Left ventricle myocardium inferior (tissue), 1 donor: ENCODE data around the gene FNDC7. TPM values are rescaled to one million over a fixed set of nuclear protein-coding genes. Genes with fewer than 3 reads are reported as not detected.
"Not testable (repeated sequence)": the region's sequence is repeated elsewhere in the genome, so short reads cannot be mapped to it uniquely, and the experiment has no call there.

Source experiments
- DNase-seq: peaks from one replicate; pipeline ENCODE4 v3.0.0-alpha.2; 2020
- H3K27ac ChIP-seq: fragments of 200-600 bp; replicated peaks from 2 replicates; pipeline ENCODE4 v1.8.0; 2021
- H3K27me3 ChIP-seq: fragments of 200-600 bp; 2 replicates; pipeline ENCODE4 v1.8.0; 2021; ENCODE audit warnings: low read depth
- H3K36me3 ChIP-seq: fragments of 200-600 bp; 2 replicates; pipeline ENCODE4 v1.8.0; 2021
- H3K4me1 ChIP-seq: fragments of 200-600 bp; 2 replicates; pipeline ENCODE4 v1.8.0; 2021
- H3K4me3 ChIP-seq: fragments of 200-600 bp; 2 replicates; pipeline ENCODE4 v1.8.0; 2021; ENCODE audit warnings: mild to moderate bottlenecking, moderate library complexity
- H3K9me3 ChIP-seq: fragments of 200-600 bp; replicated peaks from 2 replicates; pipeline ENCODE4 v1.8.0; 2021
- CTCF ChIP-seq: fragments of 200-600 bp; IDR thresholded peaks from 2 replicates; pipeline ENCODE4 v1.8.0; 2021; ENCODE audit warnings: antibody characterized with exemption, mild to moderate bottlenecking, borderline replicate concordance
- intact Hi-C: fragments of 100-400 bp; cut with micrococcal nuclease; formaldehyde crosslinking; loops from one replicate; pipeline ENCODE4 v1.11.0; 2022
- total RNA-seq: library from RNA; stranded (reverse); fragmentation: NEBNext Ultra II Directional; extraction: Animal tissue kit (Norgen Biotek cat#: 25700); gene quantifications from one replicate; pipeline ENCODE4 v1.2.1, GENCODE V29; 2021
- donor health status: DM: no; HTN: yes; CAD: no; lungs with severe emphysema.

The FNDC7 gene
- total RNA-seq, 1 donor from 2014 or later, result not detected

- TF ChIP-seq CTCF, result no peak
- no peaks in the 10 kb centered on the region for H3K27me3 ChIP-seq
- peaks cover 56% of the 10 kb centered on the region for H3K36me3 ChIP-seq
- intact Hi-C loops, result no loop called here
- no peak overlapping the region for H3K4me3 ChIP-seq
- no peaks in the 10 kb centered on the region for H3K9me3 ChIP-seq
- H3K27ac ChIP-seq, result no peak overlapping the region
- DNase-seq, result no peak
- peaks cover 11% of the 10 kb centered on the region for H3K4me1 ChIP-seq
Measured at GRCh38 chr1:108701176-108701849, 11.4 kb upstream of the FNDC7 start.

GRCh38 chr1:108702109-108702508, 10.6 kb upstream of the FNDC7 start:
- Histone ChIP-seq H3K4me1 (peaks cover 11% of the 10 kb centered on the region), H3K36me3 (peaks cover 49% of the 10 kb centered on the region)
- DNase-seq, H3K9me3 ChIP-seq, H3K27me3 ChIP-seq, H3K27ac ChIP-seq, H3K4me3 ChIP-seq, intact Hi-C loops: not testable (repeated sequence)

GRCh38 chr1:108703939-108704338, 8.8 kb upstream of the FNDC7 start:
- Histone ChIP-seq H3K9me3 (no peaks in the 10 kb centered on the region), H3K36me3 (peaks cover 31% of the 10 kb centered on the region), H3K27ac (no peak overlapping the region), H3K27me3 (peaks cover 8% of the 10 kb centered on the region), H3K4me3 (no peak overlapping the region), H3K4me1 (peaks cover 11% of the 10 kb centered on the region)
- no peak for TF ChIP-seq CTCF
- intact Hi-C loops, result no loop called here
- DNase-seq, result no peak

GRCh38 chr1:108704496-108704895, 8.2 kb upstream of the FNDC7 start:
- intact Hi-C loops, result no loop called here

GRCh38 chr1:108706643-108707042, 6.1 kb upstream of the FNDC7 start:
- no peak for TF ChIP-seq CTCF
- H3K27me3 ChIP-seq, result peaks cover 9% of the 10 kb centered on the region
- no peak overlapping the region for H3K4me3 ChIP-seq
- DNase-seq, result no peak
- no peak overlapping the region for H3K27ac ChIP-seq
- intact Hi-C loops, result no loop called here
- H3K36me3 ChIP-seq, result peaks cover 7% of the 10 kb centered on the region
- H3K9me3 ChIP-seq, result no peaks in the 10 kb centered on the region
- peaks cover 11% of the 10 kb centered on the region for H3K4me1 ChIP-seq

More at GRCh38 chr1:108704496-108704895, 8.2 kb upstream of the FNDC7 start:
- Histone ChIP-seq H3K4me3 (no peak overlapping the region), H3K27ac (no peak overlapping the region), H3K27me3 (peaks cover 9% of the 10 kb centered on the region), H3K9me3 (no peaks in the 10 kb centered on the region), H3K36me3 (peaks cover 26% of the 10 kb centered on the region), H3K4me1 (peaks cover 11% of the 10 kb centered on the region)
- no peak for DNase-seq
- TF ChIP-seq CTCF, result no peak

- no peak overlapping the region for H3K27ac ChIP-seq
- no peak for DNase-seq
- H3K36me3 ChIP-seq, result no peaks in the 10 kb centered on the region
- intact Hi-C loops, result no loop called here
- no peak overlapping the region for H3K4me3 ChIP-seq
- H3K4me1 ChIP-seq, result peaks cover 10% of the 10 kb centered on the region
- H3K9me3 ChIP-seq, result no peaks in the 10 kb centered on the region
- no peak for TF ChIP-seq CTCF
- peaks cover 20% of the 10 kb centered on the region for H3K27me3 ChIP-seq
Measured at GRCh38 chr1:108708691-108709660, 3.7 kb upstream of the FNDC7 start.
